Measurements from ENCODE around the gene RFX7.
"Not testable (repeated sequence)": the region's sequence is repeated elsewhere in the genome, so short reads cannot be mapped to it uniquely, and the experiment has no call there.

RFX7 gene

GRCh38 chr15:56243163-56244037, at the start of gene RFX7:
Gene RFX7, minus strand, starts transcription at chr15:56243879. Its CDS starts 594 bp downstream, at chr15:56243285.
- peak; percentile 85 for DNase-seq

- DNase-seq = no peak
Observed at GRCh38 chr15:56292546-56293316, 49.1 kb upstream of the RFX7 start.

- DNase-seq = no peak
Observed at GRCh38 chr15:56291741-56292140, 48.1 kb upstream of the RFX7 start.

- DNase-seq = no peak
Observed at GRCh38 chr15:56286213-56286612, 42.5 kb upstream of the RFX7 start.

- DNase-seq = no peak
Observed at GRCh38 chr15:56281145-56281544, 37.5 kb upstream of the RFX7 start.

GRCh38 chr15:56273724-56274123, 30.0 kb upstream of the RFX7 start:
- DNase-seq = no peak

GRCh38 chr15:56272454-56272853, 28.8 kb upstream of the RFX7 start:
- DNase-seq = no peak

- DNase-seq = not testable (repeated sequence)
Observed at GRCh38 chr15:56266465-56266864, 22.8 kb upstream of the RFX7 start.

GRCh38 chr15:56261854-56262509, 18.3 kb upstream of the RFX7 start:
- DNase-seq = no peak

GRCh38 chr15:56257306-56257705, 13.6 kb upstream of the RFX7 start:
- not testable (repeated sequence) for DNase-seq

- no peak for DNase-seq
Observed at GRCh38 chr15:56254265-56254664, 10.6 kb upstream of the RFX7 start.

- no peak for DNase-seq
Observed at GRCh38 chr15:56252386-56252785, 8.7 kb upstream of the RFX7 start.

GRCh38 chr15:56251315-56252095, 7.8 kb upstream of the RFX7 start:
- DNase-seq = no peak

- no peak for DNase-seq
Observed at GRCh38 chr15:56250626-56251025, 6.9 kb upstream of the RFX7 start.

GRCh38 chr15:56249092-56249491, 5.4 kb upstream of the RFX7 start:
- DNase-seq = no peak

- no peak for DNase-seq
Observed at GRCh38 chr15:56248311-56248992, 4.8 kb upstream of the RFX7 start.

GRCh38 chr15:56247266-56247665, 3.6 kb upstream of the RFX7 start:
- no peak for DNase-seq

GRCh38 chr15:56245871-56246814, 2.5 kb upstream of the RFX7 start:
- DNase-seq = peak; percentile 85

GRCh38 chr15:56244811-56245576, 1.3 kb upstream of the RFX7 start:
- DNase-seq = peak; percentile 38
